SK-N-SH treated with all-trans-retinoic acid at 6 μM for 48 hours (cell line): ENCODE data around the gene COG6.

ENCODE experiments used
- ATAC-seq: fragments of 200-7000 bp; cut with Tn5 transposase; 3 replicates; pipeline ENCODE4 v1.9.1; 2020; ENCODE audit warnings: mild to moderate bottlenecking, moderate library complexity
- BACH2 ChIP-seq: fragments of 250-450 bp; sonication (Bioruptor Pico); IDR thresholded peaks from 2 replicates; pipeline ENCODE4 v1.9.0; 2021; ENCODE audit warnings: mild to moderate bottlenecking, borderline replicate concordance
- CSRNP3 ChIP-seq: fragments of 250-450 bp; sonication (Bioruptor Pico); IDR thresholded peaks from 2 replicates; pipeline ENCODE4 v1.5.1; 2021; ENCODE audit warnings: mild to moderate bottlenecking, moderate library complexity
- ISL1 ChIP-seq: fragments of 250-450 bp; sonication (Bioruptor Pico); IDR thresholded peaks from 2 replicates; pipeline ENCODE4 v2.1.2; 2022; ENCODE audit warnings: mild to moderate bottlenecking, moderate library complexity
- OSR1 ChIP-seq: fragments of 250-450 bp; sonication (Bioruptor Pico); IDR thresholded peaks from 2 replicates; pipeline ENCODE4 v1.8.0; 2022; ENCODE audit warnings: moderate library complexity, mild to moderate bottlenecking, inconsistent platforms
- PATZ1 ChIP-seq: fragments of 250-450 bp; sonication (Bioruptor Pico); IDR thresholded peaks from 2 replicates; pipeline ENCODE4 v1.8.0; 2020; ENCODE audit warnings: mild to moderate bottlenecking, moderate library complexity, borderline replicate concordance
- POU6F1 ChIP-seq: fragments of 250-450 bp; sonication (Bioruptor Pico); IDR thresholded peaks from 2 replicates; pipeline ENCODE4 v1.8.0; 2021; ENCODE audit warnings: low read depth, mild to moderate bottlenecking, moderate library complexity, borderline replicate concordance
- RARB ChIP-seq: fragments of 250-450 bp; sonication (Bioruptor Pico); IDR thresholded peaks from 2 replicates; pipeline ENCODE4 v1.8.0; 2021; ENCODE audit warnings: mild to moderate bottlenecking, moderate library complexity
- SNAI2 ChIP-seq: fragments of 250-450 bp; sonication (Bioruptor Pico); IDR thresholded peaks from 2 replicates; pipeline ENCODE4 v1.5.0; 2020; ENCODE audit warnings: mild to moderate bottlenecking, moderate library complexity
- TCF4 ChIP-seq: fragments of 250-450 bp; sonication (Bioruptor Pico); IDR thresholded peaks from 2 replicates; pipeline ENCODE4 v1.8.0; 2021; ENCODE audit warnings: mild to moderate bottlenecking, moderate library complexity, borderline replicate concordance
- TOX ChIP-seq: fragments of 250-450 bp; sonication (Bioruptor Pico); IDR thresholded peaks from 2 replicates; pipeline ENCODE4 v1.8.0; 2021; ENCODE audit warnings: mild to moderate bottlenecking, moderate library complexity, borderline replicate concordance
- ZC3H10 ChIP-seq: fragments of 250-450 bp; sonication (Bioruptor Pico); IDR thresholded peaks from 2 replicates; pipeline ENCODE4 v1.5.1; 2021; ENCODE audit warnings: mild to moderate bottlenecking, moderate library complexity
- ZFP3 ChIP-seq: fragments of 250-450 bp; sonication (Bioruptor Pico); IDR thresholded peaks from 2 replicates; pipeline ENCODE4 v1.5.0; 2020; ENCODE audit warnings: mild to moderate bottlenecking, moderate library complexity
- ZFP30 ChIP-seq: fragments of 450-650 bp; formaldehyde crosslinking; IDR thresholded peaks from 2 replicates; pipeline ENCODE4 v1.5.0; 2022; ENCODE audit warnings: mild to moderate bottlenecking, moderate library complexity
- ZNF565 ChIP-seq: fragments of 450-650 bp; formaldehyde crosslinking; conservative IDR thresholded peaks from 2 replicates; pipeline ENCODE4 v1.5.0; 2020; ENCODE audit warnings: low read depth, mild to moderate bottlenecking, moderate library complexity
- ZNF70 ChIP-seq: fragments of 450-650 bp; formaldehyde crosslinking; IDR thresholded peaks from 2 replicates; pipeline ENCODE4 v1.5.0; 2020; ENCODE audit warnings: mild to moderate bottlenecking, moderate library complexity
- ZNF8 ChIP-seq: fragments of 450-650 bp; formaldehyde crosslinking; IDR thresholded peaks from 2 replicates; pipeline ENCODE4 v1.5.0; 2020; ENCODE audit warnings: mild to moderate bottlenecking, moderate library complexity

Gene COG6

GRCh38 chr13:39773833-39774232 lies 118.4 kb downstream of the COG6 start:
- TF ChIP-seq ZNF8 (CRISPR knock-in tag), result no peak
- TF ChIP-seq ZFP30 (CRISPR knock-in tag), result no peak
- TF ChIP-seq SNAI2 (CRISPR knock-in tag), result no peak
- no peak for TF ChIP-seq ZNF70 (CRISPR knock-in tag)
- no peak for TF ChIP-seq RARB (CRISPR knock-in tag)
- TF ChIP-seq ZNF565 (CRISPR knock-in tag), result no peak
- no peak for TF ChIP-seq ZFP3 (CRISPR knock-in tag)

GRCh38 chr13:39776439-39776838 lies 121.0 kb downstream of the COG6 start:
- peak; percentile 88 for ATAC-seq
- TF ChIP-seq ZC3H10 (CRISPR knock-in tag) (peak; percentile 62; the same call in 1 of the 2 replicates), ZNF8 (CRISPR knock-in tag) (no peak), ISL1 (CRISPR knock-in tag) (peak; percentile 82), PATZ1 (CRISPR knock-in tag) (peak; percentile 72; the same call in 1 of the 2 replicates), TOX (CRISPR knock-in tag) (peak; percentile 32; the same call in 1 of the 2 replicates), POU6F1 (CRISPR knock-in tag) (0 out of 2 replicates have a peak, but pooled peaks have one; percentile 52), TCF4 (CRISPR knock-in tag) (no peak)

More at GRCh38 chr13:39773833-39774232, 118.4 kb downstream of the COG6 start:
- peak; percentile 35 for ATAC-seq

- no peak for ATAC-seq
- TF ChIP-seq BACH2 (CRISPR knock-in tag), result no peak
- TF ChIP-seq ZFP30 (CRISPR knock-in tag), result no peak
- no peak for TF ChIP-seq ISL1 (CRISPR knock-in tag)
- no peak for TF ChIP-seq CSRNP3 (CRISPR knock-in tag)
Measured at GRCh38 chr13:39777021-39777420, 121.6 kb downstream of the COG6 start.

- TF ChIP-seq ZFP3 (CRISPR knock-in tag), result 0 out of 2 replicates have a peak, but pooled peaks have one; percentile 44
- TF ChIP-seq PATZ1 (CRISPR knock-in tag), result no peak
- TF ChIP-seq TCF4 (CRISPR knock-in tag), result no peak
- no peak for TF ChIP-seq ZNF565 (CRISPR knock-in tag)
- peak; percentile 32 for ATAC-seq
Measured at GRCh38 chr13:39777527-39778061, 122.1 kb downstream of the COG6 start.

- peak; percentile 63 for ATAC-seq
- TF ChIP-seq TOX (CRISPR knock-in tag), result peak; percentile 29; the same call in 1 of the 2 replicates
- no peak for TF ChIP-seq OSR1 (CRISPR knock-in tag)
Measured at GRCh38 chr13:39779337-39780265, 124.1 kb downstream of the COG6 start.
